GM19395 (cell line): Measurements from ENCODE around the gene HECW1.
"Not testable (repeated sequence)": the region's sequence is repeated elsewhere in the genome, so short reads cannot be mapped to it uniquely, and the experiment has no call there.

ENCODE experiments used
- ATAC-seq: cut with Tn5 transposase; IDR thresholded peaks from one replicate; pipeline ENCODE4 v1.9.1; 2021; ENCODE audit warnings: mild to moderate bottlenecking, moderate library complexity; ENCODE audit not compliant: unreplicated experiment

Gene HECW1

GRCh38 chr7:43560742-43561330 is 448.4 kb downstream of the HECW1 start:
- ATAC-seq, result no peak

GRCh38 chr7:43562383-43562782 is 449.9 kb downstream of the HECW1 start:
- ATAC-seq, result no peak

DNA sequence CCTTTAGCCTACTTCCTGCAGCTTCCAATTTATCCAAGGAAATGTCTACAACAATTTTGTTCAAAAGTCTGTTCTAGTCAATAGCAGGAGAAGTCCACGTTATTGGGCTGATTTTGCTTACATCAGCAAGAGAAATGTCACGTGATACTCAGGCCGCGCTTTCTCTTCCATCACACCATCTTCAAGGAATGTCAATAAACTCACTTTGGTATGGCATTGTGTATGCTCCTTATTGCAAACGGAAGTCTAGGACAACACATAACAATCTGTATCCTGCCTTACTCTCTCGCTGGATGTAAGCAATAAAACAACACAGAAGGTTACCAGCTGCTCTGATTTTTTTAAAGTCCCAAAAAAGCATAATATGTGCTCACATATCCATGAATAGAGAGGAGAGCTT is 453.3 kb downstream of the HECW1 start:
- ATAC-seq, result no peak

GRCh38 chr7:43568529-43568928 is 456.1 kb downstream of the HECW1 start:
- no peak for ATAC-seq

- ATAC-seq, result peak; percentile 67
These were observed 457.0 kb downstream of the HECW1 start for GRCh38 chr7:43569424-43569823.

DNA sequence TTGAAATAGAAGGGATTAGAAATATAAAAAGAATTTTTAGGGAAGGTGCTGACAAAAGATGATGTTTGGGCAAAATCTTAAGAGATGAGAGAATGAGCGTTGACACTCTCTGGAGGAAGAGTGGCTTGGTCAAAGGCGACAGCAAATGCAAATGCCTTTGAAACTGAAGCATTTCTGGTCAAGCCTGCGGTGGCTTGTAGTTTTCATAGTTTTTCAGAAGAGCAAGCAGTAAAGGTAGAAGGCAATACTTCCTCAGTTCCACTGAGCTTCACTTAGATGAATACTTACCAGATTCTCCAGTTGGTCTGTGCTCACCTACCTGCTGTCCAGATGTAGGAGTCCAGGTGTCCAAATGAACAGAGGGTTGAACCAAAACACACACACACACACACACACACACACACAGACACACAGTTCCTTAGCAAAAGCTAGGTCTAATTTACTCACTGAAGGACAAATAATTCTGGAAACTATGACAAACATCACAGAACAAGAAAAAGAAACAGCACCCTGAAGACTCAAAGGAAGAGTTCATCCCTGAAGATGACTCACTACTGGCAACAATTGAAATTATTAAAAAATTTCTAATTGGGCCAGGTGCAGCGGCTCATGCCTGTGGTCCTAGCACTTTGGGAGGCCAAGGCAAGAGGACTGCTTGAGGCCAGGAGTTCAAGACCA is 458.4 kb downstream of the HECW1 start:
- ATAC-seq, result peak; percentile 72

GRCh38 chr7:43572516-43573049 is 460.1 kb downstream of the HECW1 start:
- no peak for ATAC-seq

- ATAC-seq, result not testable (repeated sequence)
These were observed 461.4 kb downstream of the HECW1 start for GRCh38 chr7:43573832-43574231.

DNA sequence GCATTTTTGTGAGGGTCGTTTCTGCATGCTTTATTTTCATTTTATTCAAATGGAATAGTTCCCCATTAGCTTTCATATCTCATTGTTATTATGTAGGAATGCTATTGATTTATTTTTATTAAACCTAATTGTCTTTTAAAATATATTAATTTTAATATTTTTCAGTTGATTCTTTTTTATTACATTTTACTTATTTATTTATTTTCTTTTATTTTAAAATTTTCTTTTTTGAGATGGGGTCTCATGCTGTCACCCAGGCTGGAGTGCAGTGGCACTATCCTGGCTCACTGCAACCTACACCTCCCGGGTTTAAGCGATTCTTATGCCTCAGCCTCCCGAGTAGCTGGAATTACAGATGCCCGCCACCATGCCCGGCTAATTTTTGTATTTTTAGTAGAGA is 463.1 kb downstream of the HECW1 start:
- no peak for ATAC-seq

DNA sequence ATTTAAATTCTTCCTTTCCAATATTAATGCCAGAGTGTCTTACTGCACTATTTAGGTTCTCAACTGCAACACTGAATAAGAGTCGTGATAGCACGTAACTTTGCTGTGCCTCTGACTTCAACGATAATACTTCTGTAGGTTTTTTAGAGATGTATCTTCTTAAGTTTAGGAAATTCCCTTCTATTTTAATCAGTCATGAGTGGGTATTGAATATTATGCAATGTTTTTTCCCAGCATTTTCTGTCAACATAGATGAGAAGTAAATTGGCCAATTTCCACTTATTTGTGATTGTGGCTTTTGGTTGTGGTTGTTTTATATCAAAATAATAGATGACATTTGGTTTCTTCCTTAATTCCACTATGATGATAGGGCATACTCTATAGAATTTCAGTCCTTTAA is 463.8 kb downstream of the HECW1 start:
- ATAC-seq, result no peak

- ATAC-seq, result no peak
These were observed 465.1 kb downstream of the HECW1 start for GRCh38 chr7:43577485-43577951.

- peak; percentile 62 for ATAC-seq
These were observed 470.3 kb downstream of the HECW1 start, which contains the start of gene STK17A for GRCh38 chr7:43582503-43583423. Gene STK17A (plus strand): TSS chr7:43583108. CDS start chr7:43583244, 136 bp downstream.

- ATAC-seq, result peak; percentile 24
These were observed 471.2 kb downstream of the HECW1 start for GRCh38 chr7:43583424-43584194.

DNA sequence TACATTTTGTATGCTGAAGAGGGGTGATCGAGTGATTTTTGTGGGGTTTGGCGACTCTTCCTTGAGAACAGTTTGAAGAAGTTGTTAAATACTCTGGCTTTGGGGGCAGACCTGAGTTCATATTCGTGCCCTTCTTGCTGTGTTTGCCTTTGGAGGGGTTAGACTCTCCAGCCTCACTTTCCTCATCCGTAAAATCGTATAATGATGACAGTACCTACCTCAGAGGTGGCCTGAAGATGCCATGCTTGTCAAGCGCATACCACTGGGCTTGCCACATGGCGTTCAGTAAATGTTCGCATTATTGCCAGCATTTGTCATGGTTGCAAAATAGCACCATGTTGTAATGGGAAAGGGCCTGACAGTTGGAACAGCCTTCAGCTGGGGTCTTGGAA is 471.7 kb downstream of the HECW1 start:
- ATAC-seq, result no peak

GRCh38 chr7:43584733-43585132 is 472.3 kb downstream of the HECW1 start:
- ATAC-seq, result not testable (repeated sequence)

GRCh38 chr7:43585562-43585961 is 473.1 kb downstream of the HECW1 start:
- ATAC-seq, result no peak

- ATAC-seq, result no peak
These were observed 473.9 kb downstream of the HECW1 start for GRCh38 chr7:43586251-43586900.

GRCh38 chr7:43588477-43589132 is 476.2 kb downstream of the HECW1 start:
- ATAC-seq, result no peak

DNA sequence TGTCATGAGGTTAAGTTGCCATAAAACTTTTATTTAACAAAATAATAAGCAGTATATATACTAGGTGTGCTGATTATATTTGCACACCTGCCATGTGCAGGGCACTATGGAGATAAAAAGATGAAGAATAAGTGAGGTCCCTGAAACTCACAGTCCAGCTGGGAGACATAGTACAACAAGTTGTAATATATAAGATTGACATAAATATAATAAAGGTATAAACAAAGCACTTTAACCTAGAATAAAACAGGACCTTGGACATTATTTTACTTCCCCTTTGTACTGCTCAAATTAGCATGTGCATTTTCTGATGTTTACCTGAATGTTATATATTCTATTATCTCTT is 476.7 kb downstream of the HECW1 start:
- ATAC-seq, result no peak

DNA sequence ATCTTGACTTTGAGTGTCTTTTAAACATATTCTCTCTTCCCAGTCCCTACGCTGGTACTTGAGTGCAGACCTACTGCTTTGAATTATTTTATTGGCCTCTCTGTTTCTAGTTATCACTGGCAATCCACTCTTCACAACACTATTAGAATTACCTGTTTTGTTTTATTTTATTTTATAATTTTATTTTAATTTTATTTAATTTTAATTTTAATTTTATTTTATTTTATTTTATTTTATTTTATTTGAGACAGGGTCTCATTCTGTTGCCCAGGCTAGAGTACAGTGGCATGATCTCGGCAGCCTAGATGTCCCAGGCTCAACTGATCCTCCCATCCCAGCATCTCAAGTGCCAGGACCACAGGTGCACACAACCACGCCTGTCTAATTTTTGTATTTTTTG is 477.3 kb downstream of the HECW1 start:
- ATAC-seq, result no peak
